Breast epithelium (tissue), 3 donors: ENCODE measurements around the gene SMARCD1.

ENCODE experiments used
- CTCF ChIP-seq, 3 donors: fragments of 450-650 bp; IDR thresholded peaks; one replicate each; pipeline ENCODE4 v1.5.1; 2016 to 2017; ENCODE audit warnings: antibody characterized with exemption in 3 of 3, mild to moderate bottlenecking in 3 of 3, moderate library complexity in 3 of 3
- POLR2A ChIP-seq: fragments of 450-650 bp; IDR thresholded peaks from one replicate; pipeline ENCODE4 v1.6.1; 2016; ENCODE audit warnings: antibody characterized with exemption, mild to moderate bottlenecking, moderate library complexity

GRCh38 chr12:50077099-50077498 lies 8.0 kb upstream of the SMARCD1 start:
- no peak for TF ChIP-seq CTCF (IDR thresholded peaks at IDR 0.05)
- no peak for TF ChIP-seq POLR2A
